GM13977 (cell line): ENCODE results near the gene ACOT7.

Experiments used
- DNase-seq: peaks from one replicate; pipeline ENCODE4 v3.0.0; 2012; ENCODE audit warnings: low spot score
- in situ Hi-C: fragments of 300-500 bp; cut with MboI; formaldehyde crosslinking; loops from one replicate; pipeline ENCODE4 v1.12.0; 2022; ENCODE audit warnings: low sequenced_read_pairs, low pct_unique_long_range_greater_than_20kb, mixed read lengths, inconsistent platforms; ENCODE audit not compliant: unreplicated experiment
- TF ChIP-seq, protein P1 (sequence below): IDR thresholded peaks from 2 replicates; pipeline ENCODE4 v1.5.1; 2012; ENCODE audit warnings: mild to moderate bottlenecking, control low read depth; ENCODE audit not compliant: insufficient read depth; ENCODE audit errors: extremely low read depth, missing control alignments

Gene ACOT7

DNA sequence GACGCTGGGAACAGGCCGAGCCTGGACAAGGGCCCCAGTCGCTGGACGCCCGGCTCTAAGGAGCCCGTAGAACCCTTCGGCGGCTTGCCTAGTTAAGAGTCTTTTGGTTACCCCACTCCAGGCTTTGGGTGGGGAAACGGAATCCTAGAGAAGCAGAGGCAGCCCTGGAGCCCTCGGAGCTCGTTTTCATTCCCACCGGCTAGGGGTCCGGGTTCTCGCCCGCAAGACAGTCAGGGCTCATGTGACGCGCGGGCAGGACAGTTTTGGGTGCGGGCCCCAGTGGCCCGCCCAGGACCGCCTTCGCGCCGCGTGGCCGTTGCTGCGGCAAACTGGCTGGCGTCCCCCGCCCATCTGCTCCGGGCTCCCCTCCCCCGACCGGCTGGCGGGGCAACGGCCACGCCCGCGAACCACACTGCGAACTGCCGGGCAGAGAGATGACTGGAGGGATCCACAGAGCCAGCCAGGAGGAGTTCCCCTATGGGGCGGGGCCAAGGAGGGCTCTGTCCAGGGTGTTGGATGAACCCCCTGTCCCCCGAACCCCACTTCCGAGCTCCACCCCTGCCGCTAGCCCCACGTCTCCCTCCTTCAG lies 27.0 kb upstream of the ACOT7 start:
- DNase-seq, result no peak
- TF ChIP-seq, protein P1, sequence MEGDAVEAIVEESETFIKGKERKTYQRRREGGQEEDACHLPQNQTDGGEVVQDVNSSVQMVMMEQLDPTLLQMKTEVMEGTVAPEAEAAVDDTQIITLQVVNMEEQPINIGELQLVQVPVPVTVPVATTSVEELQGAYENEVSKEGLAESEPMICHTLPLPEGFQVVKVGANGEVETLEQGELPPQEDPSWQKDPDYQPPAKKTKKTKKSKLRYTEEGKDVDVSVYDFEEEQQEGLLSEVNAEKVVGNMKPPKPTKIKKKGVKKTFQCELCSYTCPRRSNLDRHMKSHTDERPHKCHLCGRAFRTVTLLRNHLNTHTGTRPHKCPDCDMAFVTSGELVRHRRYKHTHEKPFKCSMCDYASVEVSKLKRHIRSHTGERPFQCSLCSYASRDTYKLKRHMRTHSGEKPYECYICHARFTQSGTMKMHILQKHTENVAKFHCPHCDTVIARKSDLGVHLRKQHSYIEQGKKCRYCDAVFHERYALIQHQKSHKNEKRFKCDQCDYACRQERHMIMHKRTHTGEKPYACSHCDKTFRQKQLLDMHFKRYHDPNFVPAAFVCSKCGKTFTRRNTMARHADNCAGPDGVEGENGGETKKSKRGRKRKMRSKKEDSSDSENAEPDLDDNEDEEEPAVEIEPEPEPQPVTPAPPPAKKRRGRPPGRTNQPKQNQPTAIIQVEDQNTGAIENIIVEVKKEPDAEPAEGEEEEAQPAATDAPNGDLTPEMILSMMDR, result no peak
- in situ Hi-C loops, result no loop called here

DNA sequence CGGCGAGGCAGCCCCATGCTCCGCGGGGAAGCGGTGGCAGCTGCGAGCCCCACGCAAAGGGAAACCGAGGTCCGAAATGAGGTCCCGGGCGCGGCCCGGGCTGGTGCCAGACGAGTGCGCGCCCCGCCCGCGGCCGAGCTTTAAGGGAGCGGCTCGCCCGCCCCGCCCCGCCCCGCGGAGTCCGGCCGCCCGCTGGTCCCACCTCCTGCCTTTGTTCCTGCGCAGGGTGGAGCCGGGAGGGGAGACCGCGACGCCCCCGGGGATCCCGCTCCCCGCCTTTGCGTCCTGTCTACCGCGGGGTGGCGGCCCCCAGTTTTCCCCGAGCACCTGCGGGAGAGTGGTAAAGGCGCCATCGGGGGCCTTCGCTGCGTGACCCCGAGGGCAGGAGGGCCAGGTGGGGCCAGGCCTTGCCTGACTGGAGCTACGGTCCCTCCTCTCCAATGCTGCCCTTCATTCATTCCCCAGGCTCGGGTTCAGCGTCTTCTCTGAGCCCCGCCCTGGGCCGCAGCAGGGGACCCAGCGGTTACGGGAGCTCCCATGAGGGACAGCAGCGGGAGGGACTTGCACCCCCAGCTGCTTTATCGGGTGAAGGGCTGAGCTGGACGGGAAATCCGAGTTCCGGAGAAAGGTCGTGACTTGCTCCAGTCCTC lies 26.4 kb upstream of the ACOT7 start, which contains the start of gene HES2:
TSS of gene HES2 (minus strand) at position 116 of the 650 bp plus-strand sequence. CDS start at position 17, 99 bp downstream.
- TF ChIP-seq, protein P1, result no peak
- in situ Hi-C loops, result loop anchor here (10.0 kb wide), 1 partner anchor 55 kb away; no protein-coding TSS in a partner anchor
- DNase-seq, result peak; percentile 80

DNA sequence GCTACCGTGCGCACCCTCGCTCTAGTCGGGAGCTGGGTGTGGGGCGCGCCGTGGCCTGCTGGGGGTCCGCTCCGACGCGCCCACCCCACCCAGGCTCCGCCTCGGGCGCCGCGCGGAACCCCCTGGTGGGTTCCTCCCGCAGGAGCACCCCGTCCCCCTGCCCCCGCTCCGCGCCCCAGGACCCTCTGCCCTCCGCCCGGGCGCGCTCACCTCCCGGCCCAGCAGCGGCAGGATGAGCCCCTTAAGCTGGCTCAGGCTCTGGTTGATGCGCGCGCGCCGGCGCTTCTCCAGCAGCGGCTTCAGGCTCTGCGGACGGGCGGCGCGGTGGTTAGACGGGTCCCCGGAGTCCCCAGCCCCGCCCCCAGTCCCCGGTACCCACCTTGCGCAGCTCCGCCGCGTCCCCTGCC lies 25.8 kb upstream of the ACOT7 start:
- TF ChIP-seq, protein P1, result no peak
- no peak for DNase-seq
- in situ Hi-C loops, result loop anchor here (10.0 kb wide), 1 partner anchor 55 kb away; no protein-coding TSS in a partner anchor

DNA sequence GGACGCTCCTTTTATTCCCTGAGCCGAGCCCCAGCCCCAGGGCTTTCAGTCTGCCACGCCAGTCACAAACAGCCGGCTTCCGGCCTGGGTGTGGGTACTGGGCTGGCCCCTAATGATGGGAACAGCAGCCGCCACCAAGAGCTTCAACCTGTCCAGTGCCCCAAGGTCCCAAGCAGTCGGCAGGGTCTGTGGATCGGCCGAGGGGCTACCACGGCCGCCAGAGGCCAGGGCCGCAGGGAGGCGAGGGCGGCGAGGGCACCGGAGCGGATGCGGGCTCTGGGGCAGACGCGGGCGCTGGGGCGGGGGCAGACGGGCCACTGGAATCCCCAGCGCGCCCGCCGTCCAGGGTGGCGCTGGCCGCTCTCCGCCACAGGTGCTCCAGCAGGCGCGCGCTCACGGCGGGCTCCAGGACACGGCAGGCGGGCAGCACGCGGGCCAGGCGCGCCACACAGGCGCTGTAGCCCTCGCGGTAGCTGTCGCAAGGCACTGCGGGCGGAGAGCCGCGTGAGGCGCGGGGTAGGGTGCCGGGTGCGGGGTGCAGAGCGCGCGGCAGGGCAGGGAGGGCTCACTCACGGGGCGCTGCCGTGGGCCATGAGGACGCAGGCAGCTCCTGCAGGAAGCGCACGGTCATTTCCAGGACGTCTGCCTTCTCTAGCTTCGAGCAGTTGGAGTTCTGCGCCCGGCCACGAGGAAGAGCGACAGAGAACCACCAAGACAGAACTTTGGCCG lies 25.3 kb upstream of the ACOT7 start:
- DNase-seq, result no peak
- TF ChIP-seq, protein P1, result no peak
- in situ Hi-C loops, result loop anchor here (10.0 kb wide), 1 partner anchor 54 kb away; no protein-coding TSS in a partner anchor

DNA sequence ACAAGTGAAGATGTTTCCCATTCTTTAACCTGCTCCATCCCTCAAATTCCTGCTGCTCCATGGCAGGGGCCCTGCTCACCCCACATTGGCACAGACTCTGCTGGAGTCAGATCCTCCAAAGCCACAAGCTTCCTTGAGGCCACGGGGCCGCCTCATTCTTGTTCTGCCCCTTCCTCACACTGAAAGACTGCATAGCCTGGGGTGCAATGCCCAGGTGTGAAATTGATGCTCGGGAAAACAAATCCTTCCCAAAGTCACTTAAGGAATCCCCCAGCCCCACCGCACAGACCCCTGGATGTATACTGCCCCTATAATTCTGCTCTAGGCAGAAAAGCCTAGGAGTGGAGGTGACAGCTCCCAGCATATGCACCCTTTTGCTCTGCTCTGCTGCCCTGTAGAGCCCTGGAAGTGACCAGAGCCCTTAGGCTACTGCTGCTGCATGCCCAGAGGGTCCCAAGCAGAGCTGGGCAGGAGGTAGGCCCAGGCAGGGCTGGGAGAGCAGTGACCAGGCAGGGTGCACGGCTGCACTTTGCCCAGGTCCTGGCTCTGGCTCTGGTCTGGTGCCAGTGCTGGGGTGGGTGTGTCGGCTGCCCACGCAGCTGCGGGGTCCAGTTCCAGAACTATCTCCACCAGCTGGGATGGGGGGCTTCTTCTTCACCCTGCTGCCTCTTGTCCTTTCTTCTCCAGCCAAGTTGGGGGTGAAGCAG lies 24.5 kb upstream of the ACOT7 start:
- in situ Hi-C loops, result loop anchor here (10.0 kb wide), 1 partner anchor 53 kb away; no protein-coding TSS in a partner anchor

DNA sequence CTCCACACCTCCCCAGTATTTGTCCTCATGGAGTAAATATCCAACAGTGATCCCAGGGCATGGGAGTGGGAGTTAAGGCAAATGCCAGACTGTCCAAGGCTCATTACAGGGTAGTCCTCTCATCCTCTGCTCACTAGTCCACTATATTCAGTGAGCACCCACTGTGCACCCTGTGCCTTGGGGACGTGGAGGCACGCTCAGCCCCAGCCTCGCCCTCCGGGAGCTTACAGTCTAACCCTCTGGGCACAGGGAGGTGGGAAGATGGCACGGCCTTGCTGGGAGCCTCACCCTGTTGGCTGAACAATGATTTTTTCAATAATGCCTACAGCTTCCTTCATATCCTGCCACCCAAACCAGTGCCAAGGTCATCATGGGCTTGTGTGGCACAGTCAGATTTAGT lies 23.3 kb upstream of the ACOT7 start:
- TF ChIP-seq, protein P1, result no peak
- in situ Hi-C loops, result loop anchor here (10.0 kb wide), 1 partner anchor 52 kb away; no protein-coding TSS in a partner anchor
- no peak for DNase-seq

More for the DNA sequence above, 24.5 kb upstream of the ACOT7 start:
- TF ChIP-seq, protein P1, result no peak
- peak; percentile 40 for DNase-seq
